ENCODE measurements around the gene NRG4. TPM values are rescaled to one million over a fixed set of nuclear protein-coding genes. Genes with fewer than 3 reads are reported as not detected.

Gene NRG4
- total and polyA plus RNA-seq, 2 donors from 2014 or later = 0.35 to 1.5 TPM

DNA sequence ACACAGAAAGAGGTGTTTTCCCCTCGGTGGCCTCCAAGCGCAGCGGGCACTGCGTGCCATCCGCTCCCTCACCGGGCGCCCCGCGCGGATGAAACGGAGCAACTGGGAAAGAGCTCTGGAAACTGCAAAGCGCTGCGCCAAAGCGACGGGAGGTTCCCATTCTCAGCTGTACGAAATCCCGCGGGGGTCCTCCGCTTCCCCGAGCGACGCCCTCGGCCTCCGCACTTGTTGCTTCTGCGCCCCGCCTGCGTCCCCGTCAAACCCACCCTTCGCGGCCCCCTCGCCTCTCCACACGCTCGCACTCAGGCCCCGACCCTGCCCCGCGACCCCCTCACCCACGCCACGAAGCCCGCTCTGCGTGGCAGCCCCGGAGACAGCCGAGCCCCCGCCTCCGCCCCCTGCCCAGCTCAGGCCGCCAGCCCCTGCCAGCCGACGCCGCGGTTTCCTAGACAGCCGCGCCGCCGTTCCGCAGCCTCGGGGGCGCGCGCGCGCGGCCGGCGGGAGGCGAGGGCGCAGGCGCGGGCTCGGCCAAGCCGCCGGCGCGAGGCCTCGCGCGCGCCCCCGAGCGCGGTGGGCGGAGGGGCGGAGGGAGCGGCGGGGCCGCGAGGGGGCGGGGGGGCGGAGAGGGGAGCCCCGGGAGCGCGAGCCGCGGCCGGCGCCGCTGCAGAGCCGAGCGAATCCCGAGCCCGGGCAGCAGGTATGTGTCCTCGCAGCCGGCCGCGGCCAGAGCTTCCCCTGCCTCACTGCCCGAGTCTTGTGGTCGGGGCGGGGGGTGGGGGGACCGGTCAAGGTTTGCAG is 47.3 kb upstream of the NRG4 start, which contains the start of gene TMEM266:
Gene TMEM266, plus strand, starts transcription at position 666 of the 798 bp plus-strand sequence. CDS start 74,279 bp downstream, outside the sequence.
- Histone ChIP-seq H3K27ac (ENCODE audit: low read depth in 2 of 2, low read length in 2 of 2) (no peak within 1 kb of the TSS), H3K4me3 (ENCODE audit: low read length in 3 of 3) (peak within 1 kb of the TSS; percentile 58 to 76 (median 68)), H3K4me1 (ENCODE audit: control insufficient read depth in 2 of 3, insufficient read depth in 2 of 3, low read depth in 1 of 3, low read length in 3 of 3) (peaks cover 0 to 7% (median 4%) of the 10 kb centered on the region in 3 donors), H3K9ac (ENCODE audit: low read length in 3 of 3) (peak within 1 kb of the TSS; percentile 23 to 30 (median 28)), H3K9me3 (ENCODE audit: control insufficient read depth in 2 of 3, insufficient read depth in 1 of 3, low read length in 3 of 3) (no peaks in the 10 kb centered on the region), H3K36me3 (ENCODE audit: control insufficient read depth in 2 of 3, insufficient read depth in 3 of 3, low read length in 3 of 3) (no peaks in the 10 kb centered on the region), H3K27me3 (ENCODE audit: control insufficient read depth, insufficient read depth, low read length) (peaks cover 3% of the 10 kb centered on the region)
- TF ChIP-seq CTCF (IDR thresholded peaks at IDR 0.05; ENCODE audit: borderline replicate concordance, extremely low read depth, insufficient read depth) = no peak
- intact Hi-C loops (cut with DNase I) = no loop called here
- FAIRE-seq = no peak
- peak; percentile 75 to 87 (median 79) for DNase-seq

- FAIRE-seq = no peak
Measured at GRCh38 chr15:76058714-76059319, 46.6 kb upstream of the NRG4 start.

GRCh38 chr15:76057332-76058000 is 45.2 kb upstream of the NRG4 start:
- Histone ChIP-seq H3K9me3 (ENCODE audit: control insufficient read depth in 2 of 3, insufficient read depth in 1 of 3, low read length in 3 of 3) (no peaks in the 10 kb centered on the region), H3K9ac (ENCODE audit: low read length in 3 of 3) (peak overlapping the region in 2 of 3 donors; percentile 35 to 37), H3K36me3 (ENCODE audit: control insufficient read depth in 2 of 3, insufficient read depth in 3 of 3, low read length in 3 of 3) (no peaks in the 10 kb centered on the region), H3K27me3 (ENCODE audit: control insufficient read depth, insufficient read depth, low read length) (peaks cover 3% of the 10 kb centered on the region), H3K4me1 (ENCODE audit: control insufficient read depth in 2 of 3, insufficient read depth in 2 of 3, low read depth in 1 of 3, low read length in 3 of 3) (peaks cover 0 to 7% (median 4%) of the 10 kb centered on the region in 3 donors), H3K27ac (ENCODE audit: low read depth in 2 of 2, low read length in 2 of 2) (no peak overlapping the region), H3K4me3 (ENCODE audit: low read length in 3 of 3) (peak overlapping the region; percentile 2 to 57 (median 8))
- intact Hi-C loops (cut with DNase I) = no loop called here
- TF ChIP-seq CTCF (IDR thresholded peaks at IDR 0.05; ENCODE audit: borderline replicate concordance, extremely low read depth, insufficient read depth) = peak; percentile 43
- FAIRE-seq = peak; percentile 70
- peak in 3 of 5 donors; percentile 29 to 70 (median 67) for DNase-seq

More at GRCh38 chr15:76058714-76059319, 46.6 kb upstream of the NRG4 start:
- peak; percentile 17 for TF ChIP-seq CTCF (IDR thresholded peaks at IDR 0.05; ENCODE audit: borderline replicate concordance, extremely low read depth, insufficient read depth)
- intact Hi-C loops (cut with DNase I) = no loop called here
- DNase-seq = peak in 4 of 5 donors; percentile 39 to 72 (median 52)
- Histone ChIP-seq H3K27me3 (ENCODE audit: control insufficient read depth, insufficient read depth, low read length) (peaks cover 3% of the 10 kb centered on the region), H3K4me3 (ENCODE audit: low read length in 3 of 3) (peak overlapping the region; percentile 52 to 76 (median 68)), H3K4me1 (ENCODE audit: control insufficient read depth in 2 of 3, insufficient read depth in 2 of 3, low read depth in 1 of 3, low read length in 3 of 3) (peaks cover 0 to 7% (median 4%) of the 10 kb centered on the region in 3 donors), H3K27ac (ENCODE audit: low read depth in 2 of 2, low read length in 2 of 2) (no peak overlapping the region), H3K36me3 (ENCODE audit: control insufficient read depth in 2 of 3, insufficient read depth in 3 of 3, low read length in 3 of 3) (no peaks in the 10 kb centered on the region), H3K9ac (ENCODE audit: low read length in 3 of 3) (peak overlapping the region in 1 of 3 donors; percentile 30), H3K9me3 (ENCODE audit: control insufficient read depth in 2 of 3, insufficient read depth in 1 of 3, low read length in 3 of 3) (no peaks in the 10 kb centered on the region)
